MCF 10A (cell line): Measurements from ENCODE around the gene KRTAP4-5. TPM values are rescaled to one million over a fixed set of nuclear protein-coding genes. Genes with fewer than 3 reads are reported as not detected.
A peak's percentile ranks its signal among the peaks of the same experiment; 100 is the strongest.
"Not testable (repeated sequence)": the region's sequence is repeated elsewhere in the genome, so short reads cannot be mapped to it uniquely, and the experiment has no call there.

Experiments used
- BruUV-seq: library from RNA; stranded (reverse); fragments of 400-500 nt; replicated peaks from 2 replicates; lab custom pipeline; 2021; lab: Mats Ljungman, UMichigan
- CTCF ChIA-PET: fragments of 300-600 bp; sonication (Branson Sonifier 250); formaldehyde crosslinking; extraction: SDS; loops from one replicate; lab custom pipeline; 2021; ENCODE audit warnings: antibody characterized with exemption, inconsistent platforms; lab: Yijun Ruan, JAX
- POLR2A ChIA-PET: fragments of 300-600, 350-650 bp; sonication (Branson Sonifier 250); formaldehyde crosslinking; extraction: SDS; loops from one replicate; lab custom pipeline; 2020; ENCODE audit warnings: antibody characterized with exemption, inconsistent platforms; lab: Yijun Ruan, JAX
- DNase-seq: peaks from one replicate; pipeline ENCODE4 v3.0.0-alpha.2; 2018; ENCODE audit not compliant: unreplicated experiment
- H3K27ac Mint-ChIP-seq: one replicate; pipeline ENCODE4 v1.8.0; 2022; ENCODE audit warnings: mild to moderate bottlenecking, low read depth, mixed read lengths; ENCODE audit not compliant: unreplicated experiment
- H3K27me3 Mint-ChIP-seq: one replicate; pipeline ENCODE4 v1.8.0; 2022; ENCODE audit warnings: mixed read lengths; ENCODE audit not compliant: insufficient read depth, unreplicated experiment
- H3K36me3 Mint-ChIP-seq: one replicate; pipeline ENCODE4 v1.8.0; 2022; ENCODE audit warnings: mild to moderate bottlenecking, moderate library complexity, mixed read lengths; ENCODE audit not compliant: insufficient read depth, unreplicated experiment
- H3K4me1 Mint-ChIP-seq: one replicate; pipeline ENCODE4 v1.8.0; 2022; ENCODE audit warnings: mixed read lengths; ENCODE audit not compliant: insufficient read depth, unreplicated experiment
- H3K4me3 Mint-ChIP-seq: one replicate; pipeline ENCODE4 v1.8.0; 2022; ENCODE audit warnings: mild to moderate bottlenecking, moderate library complexity, mixed read lengths; ENCODE audit not compliant: unreplicated experiment
- H3K9me3 Mint-ChIP-seq: one replicate; pipeline ENCODE4 v1.8.0; 2022; ENCODE audit warnings: mixed read lengths; ENCODE audit not compliant: unreplicated experiment
- intact Hi-C: fragments of 100-400 bp; cut with micrococcal nuclease; formaldehyde crosslinking; loops from 2 replicates; pipeline ENCODE4 v1.14.1; 2022
- total RNA-seq: library from RNA; stranded (reverse); gene quantifications from 2 replicates; pipeline ENCODE4 v1.2.3, GENCODE V29; 2022
- TF ChIP-seq, protein P1 (sequence below): fragments of 200-600 bp; IDR thresholded peaks from one replicate; pipeline ENCODE4 v1.8.0; 2022; ENCODE audit warnings: antibody characterized with exemption, mild to moderate bottlenecking; ENCODE audit not compliant: unreplicated experiment

Gene KRTAP4-5
- total RNA-seq, 1 experiment from 2014 or later = not detected

DNA sequence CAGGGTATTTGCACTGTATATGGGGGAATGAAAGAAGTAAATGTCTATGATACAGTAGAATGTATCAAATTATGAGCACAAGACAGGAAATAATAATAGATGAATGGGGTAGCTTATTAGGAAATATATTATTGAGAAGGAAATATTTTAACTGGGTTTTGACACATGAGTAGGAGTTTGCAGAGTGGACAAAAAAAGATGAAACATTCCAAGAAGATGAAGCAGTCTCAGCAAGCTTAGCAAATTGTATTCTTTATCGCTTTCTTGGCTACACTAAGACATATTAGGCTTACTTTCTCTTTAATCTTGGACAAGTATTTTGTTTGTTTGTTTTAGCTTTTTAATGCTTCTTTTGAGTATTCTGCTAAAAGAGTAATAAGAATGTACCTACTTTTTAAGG, 45.7 kb downstream of the KRTAP4-5 start:
- no peak for DNase-seq
- ChIA-PET POLR2A (no interaction called here), CTCF (no interaction called here)
- intact Hi-C loops = no loop called here
- Mint-ChIP-seq H3K36me3 (no peaks in the 10 kb centered on the region), H3K27ac (no peak overlapping the region), H3K4me1 (peaks cover 6% of the 10 kb centered on the region), H3K9me3 (no peaks in the 10 kb centered on the region), H3K4me3 (no peak overlapping the region), H3K27me3 (no peaks in the 10 kb centered on the region)
- BruUV-seq = no TSS peak
- TF ChIP-seq, protein P1, sequence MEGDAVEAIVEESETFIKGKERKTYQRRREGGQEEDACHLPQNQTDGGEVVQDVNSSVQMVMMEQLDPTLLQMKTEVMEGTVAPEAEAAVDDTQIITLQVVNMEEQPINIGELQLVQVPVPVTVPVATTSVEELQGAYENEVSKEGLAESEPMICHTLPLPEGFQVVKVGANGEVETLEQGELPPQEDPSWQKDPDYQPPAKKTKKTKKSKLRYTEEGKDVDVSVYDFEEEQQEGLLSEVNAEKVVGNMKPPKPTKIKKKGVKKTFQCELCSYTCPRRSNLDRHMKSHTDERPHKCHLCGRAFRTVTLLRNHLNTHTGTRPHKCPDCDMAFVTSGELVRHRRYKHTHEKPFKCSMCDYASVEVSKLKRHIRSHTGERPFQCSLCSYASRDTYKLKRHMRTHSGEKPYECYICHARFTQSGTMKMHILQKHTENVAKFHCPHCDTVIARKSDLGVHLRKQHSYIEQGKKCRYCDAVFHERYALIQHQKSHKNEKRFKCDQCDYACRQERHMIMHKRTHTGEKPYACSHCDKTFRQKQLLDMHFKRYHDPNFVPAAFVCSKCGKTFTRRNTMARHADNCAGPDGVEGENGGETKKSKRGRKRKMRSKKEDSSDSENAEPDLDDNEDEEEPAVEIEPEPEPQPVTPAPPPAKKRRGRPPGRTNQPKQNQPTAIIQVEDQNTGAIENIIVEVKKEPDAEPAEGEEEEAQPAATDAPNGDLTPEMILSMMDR = no peak

DNA sequence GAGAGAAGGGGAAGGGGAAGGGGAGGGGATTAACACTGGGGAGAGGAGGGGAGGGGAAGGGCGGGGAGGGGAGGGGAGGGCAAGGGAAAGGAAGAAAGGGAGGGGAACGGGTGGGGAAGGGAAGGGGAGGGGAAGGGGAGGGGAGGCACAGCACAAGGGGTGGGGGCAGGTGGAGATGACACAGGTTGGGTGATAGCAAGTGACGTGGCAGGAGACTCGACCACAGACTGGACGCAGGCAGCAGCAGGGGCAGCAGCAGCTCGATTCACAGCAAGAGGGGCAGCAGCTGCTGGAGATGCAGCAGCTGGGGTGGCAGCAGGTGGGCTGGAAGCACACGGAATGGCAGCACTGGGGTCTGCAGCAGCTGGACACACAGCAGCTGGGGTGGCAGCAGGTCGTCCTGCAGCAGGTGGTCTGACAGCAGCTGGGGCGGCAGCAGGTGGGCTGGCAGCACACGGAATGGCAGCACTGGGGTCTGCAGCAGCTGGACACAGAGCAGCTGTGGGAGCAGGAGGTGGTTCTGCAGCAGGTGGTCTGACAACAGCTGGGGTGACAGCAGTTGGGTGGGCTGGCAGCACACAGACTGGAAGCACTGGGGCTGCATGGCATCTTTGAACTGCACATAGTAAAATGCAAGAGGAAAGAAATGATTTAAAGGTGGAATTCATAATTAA, 47.9 kb downstream of the KRTAP4-5 start, which contains the start of gene KRTAP4-16:
Gene KRTAP4-16, minus strand, starts transcription at position 624 of the 674 bp plus-strand sequence. Its CDS starts 0 bp downstream, at position 624.
- TF ChIP-seq, protein P1 = no peak
- H3K27me3 Mint-ChIP-seq = no peaks in the 10 kb centered on the region
- ChIA-PET CTCF (interaction anchor here (0.8 kb wide), 1 partner anchor 447 kb away, joined by 3 read pairs; no protein-coding TSS in a partner anchor), POLR2A (no interaction called here)
- no peaks in the 10 kb centered on the region for H3K36me3 Mint-ChIP-seq
- no TSS peak for BruUV-seq
- H3K27ac Mint-ChIP-seq = no peak within 1 kb of the TSS
- no peaks in the 10 kb centered on the region for H3K9me3 Mint-ChIP-seq
- peaks cover 19% of the 10 kb centered on the region for H3K4me1 Mint-ChIP-seq
- intact Hi-C loops = no loop called here
- H3K4me3 Mint-ChIP-seq = no peak within 1 kb of the TSS
- no peak for DNase-seq

DNA sequence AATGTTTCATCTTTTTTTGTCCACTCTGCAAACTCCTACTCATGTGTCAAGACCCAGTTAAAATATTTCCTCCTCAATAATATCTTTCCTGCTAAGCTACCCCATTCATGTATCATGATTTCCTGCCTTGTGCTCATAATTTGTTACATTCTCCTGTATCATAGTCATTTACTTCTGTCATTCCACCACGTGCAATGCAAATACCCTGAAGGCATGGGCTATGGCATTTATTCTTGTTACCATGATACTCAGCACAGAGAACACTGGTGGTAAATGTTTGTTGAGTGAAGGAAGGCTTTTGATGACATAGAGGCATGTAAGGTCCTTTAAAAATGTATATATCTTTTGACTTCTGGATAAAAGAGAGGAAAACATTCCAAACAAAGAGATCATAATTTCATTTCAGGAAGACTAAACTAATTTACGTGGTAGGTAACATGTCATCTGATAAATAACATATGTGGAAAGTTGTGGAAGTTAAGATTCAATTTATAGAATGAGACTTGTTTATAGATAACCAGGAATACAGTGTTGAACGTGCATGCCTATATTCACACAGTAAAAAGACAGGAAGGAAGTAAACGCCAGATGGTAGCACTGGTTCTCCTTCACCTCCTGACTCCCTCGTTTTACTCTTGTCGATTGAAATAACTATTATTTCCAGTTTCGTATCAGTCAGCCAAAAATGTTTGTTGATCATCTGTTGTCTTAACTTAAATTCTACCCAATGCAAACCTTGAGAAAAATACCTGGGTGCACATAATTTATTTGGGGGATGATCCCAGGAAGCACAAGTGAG, 49.7 kb downstream of the KRTAP4-5 start:
- POLR2A ChIA-PET, H3K36me3 Mint-ChIP-seq, CTCF ChIA-PET, H3K27me3 Mint-ChIP-seq, H3K4me3 Mint-ChIP-seq, H3K9me3 Mint-ChIP-seq, intact Hi-C loops, BruUV-seq: not testable (repeated sequence)
- peaks cover 19% of the 10 kb centered on the region for H3K4me1 Mint-ChIP-seq
- DNase-seq = peak; percentile 41
- H3K27ac Mint-ChIP-seq = peak overlapping the region; percentile 27

Other genes with a start within 250 kb of the KRTAP4-5 start
- not detected in 2 replicates for gene KRT23, start 212.2 kb downstream of the KRTAP4-5 start, total RNA-seq
- gene KRT39, start 182.9 kb downstream of the KRTAP4-5 start, total RNA-seq = not detected in 2 replicates
- not detected in 2 replicates for gene KRT40, start 165.5 kb downstream of the KRTAP4-5 start, total RNA-seq
- not detected in 2 replicates for gene KRTAP3-3, start 155.7 kb downstream of the KRTAP4-5 start, total RNA-seq
- not detected in 2 replicates for gene KRTAP3-2, start 149.9 kb downstream of the KRTAP4-5 start, total RNA-seq
- gene KRTAP3-1, start 140.7 kb downstream of the KRTAP4-5 start, total RNA-seq = not detected in 2 replicates
- gene KRTAP1-5, start 122.6 kb downstream of the KRTAP4-5 start, total RNA-seq = not detected in 2 replicates
- not detected in 2 replicates for gene KRTAP1-4, start 119.6 kb downstream of the KRTAP4-5 start, total RNA-seq
- gene KRTAP1-3, start 115.0 kb downstream of the KRTAP4-5 start, total RNA-seq = not detected in 2 replicates
- gene KRTAP1-1, start 108.4 kb downstream of the KRTAP4-5 start, total RNA-seq = not detected in 2 replicates
- not detected in 2 replicates for gene KRTAP2-1, start 102.5 kb downstream of the KRTAP4-5 start, total RNA-seq
- gene KRTAP2-2, start 94.6 kb downstream of the KRTAP4-5 start, total RNA-seq = not detected in 2 replicates
- not detected in 2 replicates for gene KRTAP2-3, start 89.7 kb downstream of the KRTAP4-5 start, total RNA-seq
- gene KRTAP2-4, start 83.9 kb downstream of the KRTAP4-5 start, total RNA-seq = not detected in 2 replicates
- gene KRTAP4-7, start 65.7 kb downstream of the KRTAP4-5 start, total RNA-seq = not detected in 2 replicates
- not detected in 2 replicates for gene KRTAP4-8, start 51.7 kb downstream of the KRTAP4-5 start, total RNA-seq
- not detected in 2 replicates for gene KRTAP4-16, start 47.6 kb downstream of the KRTAP4-5 start, total RNA-seq
- not detected in 2 replicates for gene KRTAP4-9, start 44.4 kb downstream of the KRTAP4-5 start, total RNA-seq
- not detected in 2 replicates for gene KRTAP4-11, start 31.5 kb downstream of the KRTAP4-5 start, total RNA-seq
- gene KRTAP4-12, start 25.6 kb downstream of the KRTAP4-5 start, total RNA-seq = not detected in 2 replicates
- gene KRTAP4-6, start 9.3 kb downstream of the KRTAP4-5 start, total RNA-seq = not detected in 2 replicates
- gene KRTAP4-4, start 10.9 kb upstream of the KRTAP4-5 start, total RNA-seq = not detected in 2 replicates
- gene KRTAP4-3, start 18.4 kb upstream of the KRTAP4-5 start, total RNA-seq = not detected in 2 replicates
- not detected in 2 replicates for gene KRTAP4-2, start 28.4 kb upstream of the KRTAP4-5 start, total RNA-seq
- not detected in 2 replicates for gene KRTAP4-1, start 35.1 kb upstream of the KRTAP4-5 start, total RNA-seq
- not detected in 2 replicates for gene KRTAP9-1, start 40.1 kb upstream of the KRTAP4-5 start, total RNA-seq
- gene KRTAP9-2, start 76.8 kb upstream of the KRTAP4-5 start, total RNA-seq = not detected in 2 replicates
- gene KRTAP9-3, start 82.6 kb upstream of the KRTAP4-5 start, total RNA-seq = not detected in 2 replicates
- gene KRTAP9-8, start 88.2 kb upstream of the KRTAP4-5 start, total RNA-seq = not detected in 2 replicates
- gene KRTAP9-4, start 99.9 kb upstream of the KRTAP4-5 start, total RNA-seq = not detected in 2 replicates
- not detected in 2 replicates for gene KRTAP9-9, start 105.6 kb upstream of the KRTAP4-5 start, total RNA-seq
- gene KRTAP9-6, start 115.6 kb upstream of the KRTAP4-5 start, total RNA-seq = not detected in 2 replicates
- not detected in 2 replicates for gene KRTAP9-7, start 125.9 kb upstream of the KRTAP4-5 start, total RNA-seq
- not detected in 2 replicates for gene KRTAP29-1, start 153.0 kb upstream of the KRTAP4-5 start, total RNA-seq
- gene KRTAP16-1, start 159.5 kb upstream of the KRTAP4-5 start, total RNA-seq = not detected in 2 replicates
- not detected in 2 replicates for gene KRTAP17-1, start 165.9 kb upstream of the KRTAP4-5 start, total RNA-seq
- not detected in 2 replicates for gene KRT33A, start 201.0 kb upstream of the KRTAP4-5 start, total RNA-seq
- gene KRT33B, start 220.0 kb upstream of the KRTAP4-5 start, total RNA-seq = not detected in 2 replicates
- gene KRT34, start 232.5 kb upstream of the KRTAP4-5 start, total RNA-seq = 0.40 and 0.42 TPM in 2 replicates
- not detected in 2 replicates for gene KRT31, start 247.8 kb upstream of the KRTAP4-5 start, total RNA-seq